HG03066 (cell line): ENCODE measurements around the gene PARP1.
"Not testable (repeated sequence)": the region's sequence is repeated elsewhere in the genome, so short reads cannot be mapped to it uniquely, and the experiment has no call there.

Source experiments
- ATAC-seq: cut with Tn5 transposase; IDR thresholded peaks from one replicate; pipeline ENCODE4 v1.9.1; 2021; ENCODE audit warnings: low read depth; ENCODE audit not compliant: unreplicated experiment

Gene PARP1

GRCh38 chr1:226429858-226430715 is 22.2 kb upstream of the PARP1 start:
- ATAC-seq, result no peak

DNA sequence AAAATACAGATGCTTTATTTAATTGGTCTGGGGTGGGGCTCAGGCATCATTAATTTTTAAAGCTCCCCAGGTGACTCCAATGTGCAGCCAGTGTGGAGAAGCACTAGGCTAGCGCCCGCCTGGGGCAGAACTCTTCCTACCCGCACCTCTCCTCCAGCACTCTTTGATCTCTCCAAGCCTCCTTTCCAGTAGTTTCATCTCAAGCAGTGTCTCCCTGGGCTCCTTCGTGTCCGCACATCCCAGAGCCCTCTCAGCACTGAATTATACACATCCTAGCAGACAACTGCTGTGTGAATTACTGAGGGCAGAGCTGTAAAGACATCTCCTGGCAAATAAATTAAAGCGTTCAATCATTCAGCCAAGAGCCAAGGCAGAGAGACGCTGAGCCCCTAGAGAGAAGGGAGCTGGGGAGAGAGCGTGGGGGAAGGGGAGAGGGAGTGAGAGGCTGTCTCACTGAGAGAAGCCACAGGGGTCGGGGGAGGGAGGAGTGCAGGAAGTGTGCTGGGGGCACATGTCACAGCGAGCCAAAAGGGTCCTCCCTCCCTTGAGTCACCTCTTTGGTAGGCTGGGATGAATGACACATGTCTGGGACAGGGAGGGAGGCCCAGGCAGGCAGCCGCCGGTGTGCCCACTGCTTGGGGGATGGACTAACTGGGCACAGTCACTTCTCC is 21.0 kb upstream of the PARP1 start:
- ATAC-seq, result no peak

DNA sequence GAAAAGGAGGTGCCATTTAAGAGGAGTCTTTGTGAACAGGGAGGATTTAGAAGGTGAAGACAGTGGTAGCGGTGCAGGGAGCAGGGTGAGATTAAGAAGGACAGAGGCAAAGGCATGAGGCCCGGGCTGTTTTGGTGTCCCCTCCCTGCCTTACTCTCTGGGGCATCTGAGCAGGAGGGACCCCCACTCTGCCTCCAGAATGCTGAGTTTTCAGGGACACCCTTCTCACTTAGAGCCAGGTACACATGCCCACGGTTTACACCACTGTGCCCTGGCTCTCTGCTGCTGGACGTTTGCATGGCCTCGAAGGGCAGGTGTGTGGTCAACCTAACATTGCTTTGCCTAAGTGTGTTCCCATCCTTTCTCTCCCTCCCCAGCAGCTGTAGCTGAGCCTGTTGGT is 20.5 kb upstream of the PARP1 start:
- no peak for ATAC-seq

GRCh38 chr1:226427131-226427530 is 19.2 kb upstream of the PARP1 start:
- ATAC-seq, result no peak

DNA sequence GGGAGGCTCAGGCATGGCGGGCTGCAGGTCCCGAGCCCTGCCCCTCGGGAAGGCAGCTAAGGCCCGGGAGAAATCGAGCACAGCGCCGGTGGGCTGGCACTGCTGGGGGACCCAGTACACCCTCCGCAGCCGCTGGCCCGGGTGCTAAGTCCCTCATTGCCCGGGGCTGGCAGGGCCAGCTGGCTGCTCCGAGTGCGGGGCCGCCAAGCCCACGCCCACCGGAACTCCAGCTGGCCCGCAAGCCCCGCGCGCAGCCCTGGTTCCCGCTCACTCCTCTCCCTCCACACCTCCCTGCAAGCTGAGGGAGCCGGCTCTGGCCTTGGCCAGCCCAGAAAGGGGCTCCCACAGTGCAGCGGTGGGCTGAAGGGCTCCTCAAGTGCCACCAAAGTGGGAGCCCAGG is 18.5 kb upstream of the PARP1 start:
- not testable (repeated sequence) for ATAC-seq

DNA sequence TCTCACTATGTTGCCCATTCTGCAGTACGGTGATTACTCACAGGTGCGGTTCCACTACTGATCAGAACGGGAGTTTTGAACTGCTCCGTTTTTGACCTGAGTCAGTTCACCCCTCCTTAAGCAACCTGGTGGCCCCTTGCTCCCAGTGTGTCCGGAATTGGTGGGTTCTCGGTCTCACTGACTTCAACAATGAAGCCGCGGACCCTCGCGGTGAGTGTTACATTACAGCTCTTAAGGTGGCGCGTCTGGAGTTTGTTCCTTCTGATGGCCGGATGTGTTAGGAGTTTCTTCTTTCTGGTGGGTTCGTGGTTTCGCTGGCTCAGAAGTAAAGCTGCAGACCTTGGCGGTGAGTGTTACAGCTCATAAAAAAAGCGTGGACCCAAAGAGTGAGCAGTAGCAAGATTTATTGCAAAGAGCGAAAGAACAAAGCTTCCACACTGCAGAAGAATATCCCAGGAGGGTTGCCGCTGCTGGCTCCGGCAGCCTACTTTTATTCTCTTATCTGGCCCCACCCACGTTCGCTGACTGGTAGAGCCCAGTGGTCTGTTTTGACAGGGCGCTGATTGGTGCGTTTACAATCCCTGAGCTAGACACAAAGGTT is 17.6 kb upstream of the PARP1 start:
- no peak for ATAC-seq

DNA sequence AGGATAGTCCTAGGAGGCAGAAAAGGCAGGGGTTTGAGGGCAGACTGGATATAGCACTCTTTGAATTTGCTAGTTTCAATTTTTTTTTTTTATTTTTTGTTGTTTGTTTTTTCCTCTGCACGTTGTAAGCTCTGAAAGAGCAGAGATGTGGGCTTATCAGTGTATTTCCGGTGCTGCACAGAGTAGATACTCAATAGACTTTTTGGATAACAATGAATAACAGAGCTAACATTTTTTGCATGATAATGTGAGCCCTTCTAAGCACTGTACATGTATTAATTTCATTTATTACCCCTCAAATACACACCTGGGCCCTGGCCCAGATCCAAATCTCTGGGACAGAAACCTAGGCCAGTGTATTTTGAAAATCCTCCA is 17.1 kb upstream of the PARP1 start:
- ATAC-seq, result no peak

- ATAC-seq, result no peak
Measured at GRCh38 chr1:226424221-226425003, 16.5 kb upstream of the PARP1 start.

DNA sequence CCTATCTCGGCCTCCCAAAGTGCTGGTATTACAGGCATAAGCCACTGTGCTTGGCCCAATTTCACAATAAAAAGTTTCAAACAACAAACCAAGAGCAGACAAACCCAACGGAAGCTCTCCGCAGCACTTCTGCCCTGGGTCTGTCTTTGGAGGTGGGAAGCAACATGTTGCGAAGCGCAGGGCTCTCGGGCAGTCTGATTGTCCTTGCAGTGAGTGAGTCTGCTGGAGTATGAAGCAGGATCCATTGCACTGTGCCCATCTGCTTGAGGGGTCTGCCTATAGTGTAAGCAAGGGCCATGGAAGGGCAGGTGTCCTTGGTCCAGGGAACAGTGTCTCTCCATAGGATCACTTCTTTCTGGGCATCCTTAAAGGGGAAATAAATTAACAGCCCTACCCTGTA is 14.6 kb upstream of the PARP1 start:
- no peak for ATAC-seq

DNA sequence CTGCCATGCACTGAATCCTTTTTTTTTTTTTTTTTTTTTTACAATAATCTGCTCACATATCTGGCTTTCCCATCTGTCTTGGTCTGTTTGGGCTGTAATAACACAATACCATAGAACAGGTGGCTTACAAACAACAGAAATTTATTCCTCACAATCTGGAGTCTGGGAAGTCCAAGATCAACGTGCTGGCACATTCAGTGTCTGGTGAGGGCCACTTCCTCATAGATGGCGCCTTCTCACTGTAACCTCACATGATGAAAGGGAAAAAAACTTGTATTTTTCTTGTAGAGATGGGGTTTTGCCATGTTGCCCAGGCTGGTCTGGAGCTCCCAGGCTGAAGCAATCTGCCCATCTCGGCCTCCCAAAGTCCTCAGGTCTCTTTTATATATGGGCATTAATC is 13.0 kb upstream of the PARP1 start:
- no peak for ATAC-seq

DNA sequence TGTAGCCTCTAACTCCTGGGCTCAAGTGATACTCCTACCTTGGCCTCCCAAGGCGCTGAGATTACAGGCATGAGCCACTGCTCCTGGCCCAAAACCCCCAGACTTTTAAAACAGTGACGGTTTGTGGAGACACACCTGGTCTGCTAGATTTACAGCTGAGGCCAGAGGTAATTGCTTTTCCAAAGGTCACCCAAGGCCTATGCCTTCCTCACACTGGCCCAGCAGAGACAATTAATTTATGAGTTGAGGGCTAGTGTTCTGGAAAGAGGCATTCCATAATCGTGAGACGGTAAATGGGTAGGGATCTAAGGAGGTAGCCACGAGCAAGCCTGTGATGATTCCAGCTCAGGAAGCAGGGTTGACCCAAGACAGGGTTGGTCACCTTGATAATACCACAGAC is 12.4 kb upstream of the PARP1 start:
- ATAC-seq, result no peak

GRCh38 chr1:226419284-226420029 is 11.6 kb upstream of the PARP1 start:
- no peak for ATAC-seq

GRCh38 chr1:226417830-226418546 is 10.1 kb upstream of the PARP1 start:
- ATAC-seq, result no peak

GRCh38 chr1:226417350-226417749 is 9.5 kb upstream of the PARP1 start:
- ATAC-seq, result no peak

GRCh38 chr1:226414098-226414698 is 6.3 kb upstream of the PARP1 start:
- no peak for ATAC-seq

DNA sequence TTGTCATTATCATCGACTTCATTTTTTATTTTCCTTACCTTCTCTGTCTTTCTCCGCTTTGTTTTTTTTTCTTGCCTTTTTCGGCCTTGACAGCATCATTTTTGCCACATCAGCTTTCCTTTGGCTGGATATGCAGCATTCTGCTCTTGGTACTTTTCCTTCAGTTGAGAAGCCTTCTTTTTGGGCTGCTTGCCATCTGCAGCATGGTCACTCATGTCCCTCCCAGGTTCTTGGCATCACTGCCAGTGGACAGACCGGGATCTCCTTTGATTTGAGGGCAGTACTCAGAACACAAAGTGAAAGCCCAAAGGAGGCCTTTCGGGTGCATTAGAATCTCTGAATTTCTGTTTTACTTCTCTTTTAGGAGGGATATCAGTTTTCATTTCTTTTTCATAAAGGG is 3.7 kb upstream of the PARP1 start:
- ATAC-seq, result no peak

GRCh38 chr1:226410958-226411357 is 3.1 kb upstream of the PARP1 start:
- ATAC-seq, result no peak

GRCh38 chr1:226409392-226409791 is 1.5 kb upstream of the PARP1 start:
- no peak for ATAC-seq
